HEK293 (cell line): ENCODE measurements around the gene EFCAB10.

Experiments
- EGR2 ChIP-seq: fragments of 450-650 bp; formaldehyde crosslinking; IDR thresholded peaks from 2 replicates; pipeline ENCODE4 v1.5.1; 2016; ENCODE audit warnings: low read depth, missing biosample characterization, missing genetic modification characterization
- IKZF3 ChIP-seq: fragments of 450-650 bp; IDR thresholded peaks from 2 replicates; pipeline ENCODE4 v1.5.0; 2018; ENCODE audit warnings: missing biosample characterization, mild to moderate bottlenecking, missing genetic modification characterization, moderate library complexity
- KLF8 ChIP-seq: fragments of 450-650 bp; formaldehyde crosslinking; IDR thresholded peaks from 2 replicates; pipeline ENCODE4 v1.5.1; 2016; ENCODE audit warnings: missing biosample characterization, missing genetic modification characterization
- MZF1 ChIP-seq: fragments of 450-650 bp; formaldehyde crosslinking; IDR thresholded peaks from 2 replicates; pipeline ENCODE4 v1.5.1; 2017; ENCODE audit warnings: missing biosample characterization, missing genetic modification characterization, borderline replicate concordance
- SP2 ChIP-seq: fragments of 450-650 bp; formaldehyde crosslinking; IDR thresholded peaks from 2 replicates; pipeline ENCODE4 v1.5.1; 2016; ENCODE audit warnings: missing biosample characterization, missing genetic modification characterization
- YY1 ChIP-seq: fragments of 450-650 bp; formaldehyde crosslinking; IDR thresholded peaks from 2 replicates; pipeline ENCODE4 v1.5.1; 2018; ENCODE audit warnings: missing biosample characterization, missing genetic modification characterization
- ZBTB17 ChIP-seq: fragments of 450-650 bp; formaldehyde crosslinking; IDR thresholded peaks from 2 replicates; pipeline ENCODE4 v1.5.1; 2016; ENCODE audit warnings: missing biosample characterization, missing genetic modification characterization
- ZNF121 ChIP-seq: fragments of 450-650 bp; formaldehyde crosslinking; IDR thresholded peaks from 2 replicates; pipeline ENCODE4 v1.5.1; 2016; ENCODE audit warnings: missing biosample characterization, missing genetic modification characterization
- ZNF140 ChIP-seq: fragments of 450-650 bp; formaldehyde crosslinking; IDR thresholded peaks from 2 replicates; pipeline ENCODE4 v1.5.1; 2016; ENCODE audit warnings: missing biosample characterization, missing genetic modification characterization
- ZNF146 ChIP-seq: fragments of 450-650 bp; formaldehyde crosslinking; IDR thresholded peaks from 2 replicates; pipeline ENCODE4 v1.5.1; 2016; ENCODE audit warnings: missing biosample characterization, missing genetic modification characterization
- ZNF2 ChIP-seq: fragments of 450-650 bp; formaldehyde crosslinking; IDR thresholded peaks from 2 replicates; pipeline ENCODE4 v1.5.1; 2016; ENCODE audit warnings: missing biosample characterization, missing genetic modification characterization
- ZNF223 ChIP-seq: fragments of 450-650 bp; formaldehyde crosslinking; IDR thresholded peaks from 2 replicates; pipeline ENCODE4 v1.5.1; 2016; ENCODE audit warnings: missing biosample characterization, missing genetic modification characterization
- ZNF335 ChIP-seq: fragments of 450-650 bp; formaldehyde crosslinking; conservative IDR thresholded peaks from 2 replicates; pipeline ENCODE4 v1.5.1; 2016; ENCODE audit warnings: missing biosample characterization, missing genetic modification characterization
- ZNF341 ChIP-seq: fragments of 450-650 bp; formaldehyde crosslinking; IDR thresholded peaks from 2 replicates; pipeline ENCODE4; 2016; ENCODE audit warnings: low read depth, missing biosample characterization, missing genetic modification characterization
- ZNF366 ChIP-seq: fragments of 450-650 bp; formaldehyde crosslinking; conservative IDR thresholded peaks from 2 replicates; pipeline ENCODE4 v1.5.1; 2016; ENCODE audit warnings: missing biosample characterization, missing genetic modification characterization
- ZNF391 ChIP-seq: fragments of 450-650 bp; formaldehyde crosslinking; IDR thresholded peaks from 2 replicates; pipeline ENCODE4 v1.5.1; 2016; ENCODE audit warnings: low read depth, missing biosample characterization, missing genetic modification characterization, borderline replicate concordance
- ZNF423 ChIP-seq: fragments of 450-650 bp; formaldehyde crosslinking; IDR thresholded peaks from 2 replicates; pipeline ENCODE4 v1.5.1; 2016; ENCODE audit warnings: missing biosample characterization, missing genetic modification characterization
- ZNF585B ChIP-seq: fragments of 450-650 bp; formaldehyde crosslinking; IDR thresholded peaks from 2 replicates; pipeline ENCODE4 v1.5.1; 2016; ENCODE audit warnings: missing biosample characterization, missing genetic modification characterization
- ZNF621 ChIP-seq: fragments of 450-650 bp; formaldehyde crosslinking; IDR thresholded peaks from 2 replicates; pipeline ENCODE4 v1.5.1; 2017; ENCODE audit warnings: missing biosample characterization, missing genetic modification characterization
- ZNF654 ChIP-seq: fragments of 450-650 bp; formaldehyde crosslinking; IDR thresholded peaks from 2 replicates; pipeline ENCODE4 v1.5.1; 2016; ENCODE audit warnings: low read depth, missing biosample characterization, missing genetic modification characterization
- ZNF660 ChIP-seq: fragments of 450-650 bp; IDR thresholded peaks from 2 replicates; pipeline ENCODE4 v1.5.1; 2018; ENCODE audit warnings: missing biosample characterization, mild to moderate bottlenecking, missing genetic modification characterization
- ZNF76 ChIP-seq: fragments of 450-650 bp; formaldehyde crosslinking; IDR thresholded peaks from 2 replicates; pipeline ENCODE4; 2016; ENCODE audit warnings: low read depth, missing biosample characterization, missing genetic modification characterization, borderline replicate concordance
- ZNF776 ChIP-seq: fragments of 450-650 bp; formaldehyde crosslinking; IDR thresholded peaks from 2 replicates; pipeline ENCODE4 v1.5.0; 2017; ENCODE audit warnings: missing biosample characterization, missing genetic modification characterization, borderline replicate concordance
- ZNF791 ChIP-seq: fragments of 450-650 bp; formaldehyde crosslinking; IDR thresholded peaks from 2 replicates; pipeline ENCODE4 v1.5.1; 2016; ENCODE audit warnings: missing biosample characterization, missing genetic modification characterization
- TF ChIP-seq, protein P1 (sequence below): fragments of 450-650 bp; IDR thresholded peaks from 2 replicates; pipeline ENCODE4 v1.5.1; 2018; ENCODE audit warnings: missing biosample characterization, mild to moderate bottlenecking, missing genetic modification characterization
- TF ChIP-seq, protein P2 (sequence below): fragments of 450-650 bp; formaldehyde crosslinking; IDR thresholded peaks from 2 replicates; pipeline ENCODE4 v1.5.1; 2016; ENCODE audit warnings: missing biosample characterization, missing genetic modification characterization
- TF ChIP-seq, protein P3 (sequence below): fragments of 450-650 bp; formaldehyde crosslinking; IDR thresholded peaks from 2 replicates; pipeline ENCODE4 v1.5.1; 2016; ENCODE audit warnings: missing biosample characterization, missing genetic modification characterization
- TF ChIP-seq, protein P4 (sequence below): fragments of 450-650 bp; formaldehyde crosslinking; IDR thresholded peaks from 2 replicates; pipeline ENCODE4 v1.5.1; 2016; ENCODE audit warnings: missing biosample characterization, missing genetic modification characterization
- TF ChIP-seq, protein P5 (sequence below): fragments of 450-650 bp; formaldehyde crosslinking; IDR thresholded peaks from 2 replicates; pipeline ENCODE4 v1.5.1; 2016; ENCODE audit warnings: missing biosample characterization, missing genetic modification characterization, low read depth
- TF ChIP-seq, protein P6 (sequence below): fragments of 450-650 bp; formaldehyde crosslinking; IDR thresholded peaks from 2 replicates; pipeline ENCODE4 v1.5.1; 2016; ENCODE audit warnings: missing biosample characterization, missing genetic modification characterization

EFCAB10 gene

DNA sequence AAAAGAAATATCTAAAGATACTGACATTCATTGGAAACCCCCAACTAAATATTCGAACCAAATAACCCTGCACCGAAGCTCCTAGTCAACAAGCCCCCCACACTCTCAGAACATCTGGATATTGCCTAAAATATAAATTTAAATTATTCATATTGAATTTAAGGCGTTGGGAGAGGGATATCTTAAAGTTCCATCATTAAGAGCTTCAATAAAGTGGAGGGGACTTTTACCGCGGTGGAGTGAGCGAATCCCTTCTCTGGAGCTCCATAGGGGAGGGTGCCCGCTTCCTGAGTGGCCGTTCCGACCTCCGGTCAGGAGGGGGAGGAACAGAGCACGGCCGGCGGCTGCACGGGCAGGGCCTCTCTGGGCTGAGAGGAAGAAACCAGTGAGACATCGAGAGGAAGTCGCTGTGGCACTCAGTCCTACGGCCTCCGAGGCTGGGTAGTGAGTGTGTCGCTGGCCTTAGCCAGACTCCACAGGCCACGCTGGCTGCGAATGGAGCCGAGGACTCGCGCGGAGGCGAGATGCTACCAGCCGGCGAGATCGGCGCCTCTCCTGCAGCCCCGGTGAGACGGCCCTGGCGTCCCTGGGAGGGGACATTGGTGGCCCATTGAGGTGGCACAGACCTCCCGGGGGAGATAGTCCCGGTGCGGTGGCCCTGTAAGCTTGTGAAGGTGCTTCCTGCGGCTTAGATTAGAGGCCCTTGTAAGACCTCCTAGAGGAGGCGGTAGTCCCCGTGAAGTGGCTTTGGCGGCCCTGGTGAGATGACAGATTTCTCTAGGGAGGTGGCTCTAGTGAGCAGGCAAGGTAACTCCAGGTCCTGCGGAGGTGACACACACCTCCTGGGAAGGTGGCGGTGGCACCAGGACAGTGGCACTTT is 49.3 kb downstream of the EFCAB10 start, which contains the start of gene RINT1 (continued):
- TF ChIP-seq, protein P1, sequence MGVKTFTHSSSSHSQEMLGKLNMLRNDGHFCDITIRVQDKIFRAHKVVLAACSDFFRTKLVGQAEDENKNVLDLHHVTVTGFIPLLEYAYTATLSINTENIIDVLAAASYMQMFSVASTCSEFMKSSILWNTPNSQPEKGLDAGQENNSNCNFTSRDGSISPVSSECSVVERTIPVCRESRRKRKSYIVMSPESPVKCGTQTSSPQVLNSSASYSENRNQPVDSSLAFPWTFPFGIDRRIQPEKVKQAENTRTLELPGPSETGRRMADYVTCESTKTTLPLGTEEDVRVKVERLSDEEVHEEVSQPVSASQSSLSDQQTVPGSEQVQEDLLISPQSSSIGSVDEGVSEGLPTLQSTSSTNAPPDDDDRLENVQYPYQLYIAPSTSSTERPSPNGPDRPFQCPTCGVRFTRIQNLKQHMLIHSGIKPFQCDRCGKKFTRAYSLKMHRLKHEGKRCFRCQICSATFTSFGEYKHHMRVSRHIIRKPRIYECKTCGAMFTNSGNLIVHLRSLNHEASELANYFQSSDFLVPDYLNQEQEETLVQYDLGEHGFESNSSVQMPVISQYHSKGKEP (tag by site-specific recombination): peak; percentile 35; the same call in 1 of the 2 replicates
- TF ChIP-seq ZBTB17 (tag by site-specific recombination): peak; percentile 77
- TF ChIP-seq SP2: peak; percentile 45
- TF ChIP-seq, protein P2, sequence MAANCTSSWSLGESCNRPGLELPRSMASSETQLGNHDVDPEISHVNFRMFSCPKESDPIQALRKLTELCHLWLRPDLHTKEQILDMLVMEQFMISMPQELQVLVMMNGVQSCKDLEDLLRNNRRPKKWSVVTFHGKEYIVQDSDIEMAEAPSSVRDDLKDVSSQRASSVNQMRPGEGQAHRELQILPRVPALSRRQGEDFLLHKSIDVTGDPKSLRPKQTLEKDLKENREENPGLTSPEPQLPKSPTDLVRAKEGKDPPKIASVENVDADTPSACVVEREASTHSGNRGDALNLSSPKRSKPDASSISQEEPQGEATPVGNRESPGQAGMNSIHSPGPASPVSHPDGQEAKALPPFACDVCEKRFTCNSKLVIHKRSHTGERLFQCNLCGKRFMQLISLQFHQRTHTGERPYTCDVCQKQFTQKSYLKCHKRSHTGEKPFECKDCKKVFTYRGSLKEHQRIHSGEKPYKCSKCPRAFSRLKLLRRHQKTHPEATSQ (tag by site-specific recombination): peak; percentile 46; the same call in 1 of the 2 replicates
- TF ChIP-seq, protein P3, sequence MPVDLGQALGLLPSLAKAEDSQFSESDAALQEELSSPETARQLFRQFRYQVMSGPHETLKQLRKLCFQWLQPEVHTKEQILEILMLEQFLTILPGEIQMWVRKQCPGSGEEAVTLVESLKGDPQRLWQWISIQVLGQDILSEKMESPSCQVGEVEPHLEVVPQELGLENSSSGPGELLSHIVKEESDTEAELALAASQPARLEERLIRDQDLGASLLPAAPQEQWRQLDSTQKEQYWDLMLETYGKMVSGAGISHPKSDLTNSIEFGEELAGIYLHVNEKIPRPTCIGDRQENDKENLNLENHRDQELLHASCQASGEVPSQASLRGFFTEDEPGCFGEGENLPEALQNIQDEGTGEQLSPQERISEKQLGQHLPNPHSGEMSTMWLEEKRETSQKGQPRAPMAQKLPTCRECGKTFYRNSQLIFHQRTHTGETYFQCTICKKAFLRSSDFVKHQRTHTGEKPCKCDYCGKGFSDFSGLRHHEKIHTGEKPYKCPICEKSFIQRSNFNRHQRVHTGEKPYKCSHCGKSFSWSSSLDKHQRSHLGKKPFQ (tag by site-specific recombination): no peak
- TF ChIP-seq, protein P4, sequence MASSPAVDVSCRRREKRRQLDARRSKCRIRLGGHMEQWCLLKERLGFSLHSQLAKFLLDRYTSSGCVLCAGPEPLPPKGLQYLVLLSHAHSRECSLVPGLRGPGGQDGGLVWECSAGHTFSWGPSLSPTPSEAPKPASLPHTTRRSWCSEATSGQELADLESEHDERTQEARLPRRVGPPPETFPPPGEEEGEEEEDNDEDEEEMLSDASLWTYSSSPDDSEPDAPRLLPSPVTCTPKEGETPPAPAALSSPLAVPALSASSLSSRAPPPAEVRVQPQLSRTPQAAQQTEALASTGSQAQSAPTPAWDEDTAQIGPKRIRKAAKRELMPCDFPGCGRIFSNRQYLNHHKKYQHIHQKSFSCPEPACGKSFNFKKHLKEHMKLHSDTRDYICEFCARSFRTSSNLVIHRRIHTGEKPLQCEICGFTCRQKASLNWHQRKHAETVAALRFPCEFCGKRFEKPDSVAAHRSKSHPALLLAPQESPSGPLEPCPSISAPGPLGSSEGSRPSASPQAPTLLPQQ (tag by site-specific recombination): peak; percentile 83
- TF ChIP-seq YY1: peak; percentile 56
- peak; percentile 93 for TF ChIP-seq ZNF660 (tag by site-specific recombination)
- TF ChIP-seq ZNF341 (tag by site-specific recombination): peak; percentile 97
- TF ChIP-seq, protein P5, sequence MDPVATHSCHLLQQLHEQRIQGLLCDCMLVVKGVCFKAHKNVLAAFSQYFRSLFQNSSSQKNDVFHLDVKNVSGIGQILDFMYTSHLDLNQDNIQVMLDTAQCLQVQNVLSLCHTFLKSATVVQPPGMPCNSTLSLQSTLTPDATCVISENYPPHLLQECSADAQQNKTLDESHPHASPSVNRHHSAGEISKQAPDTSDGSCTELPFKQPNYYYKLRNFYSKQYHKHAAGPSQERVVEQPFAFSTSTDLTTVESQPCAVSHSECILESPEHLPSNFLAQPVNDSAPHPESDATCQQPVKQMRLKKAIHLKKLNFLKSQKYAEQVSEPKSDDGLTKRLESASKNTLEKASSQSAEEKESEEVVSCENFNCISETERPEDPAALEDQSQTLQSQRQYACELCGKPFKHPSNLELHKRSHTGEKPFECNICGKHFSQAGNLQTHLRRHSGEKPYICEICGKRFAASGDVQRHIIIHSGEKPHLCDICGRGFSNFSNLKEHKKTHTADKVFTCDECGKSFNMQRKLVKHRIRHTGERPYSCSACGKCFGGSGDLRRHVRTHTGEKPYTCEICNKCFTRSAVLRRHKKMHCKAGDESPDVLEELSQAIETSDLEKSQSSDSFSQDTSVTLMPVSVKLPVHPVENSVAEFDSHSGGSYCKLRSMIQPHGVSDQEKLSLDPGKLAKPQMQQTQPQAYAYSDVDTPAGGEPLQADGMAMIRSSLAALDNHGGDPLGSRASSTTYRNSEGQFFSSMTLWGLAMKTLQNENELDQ: no peak
- no peak for TF ChIP-seq ZNF223 (tag by site-specific recombination)
- no peak for TF ChIP-seq ZNF776 (tag by site-specific recombination)
- TF ChIP-seq ZNF585B (tag by site-specific recombination): 0 out of 2 replicates have a peak, but pooled peaks have one; percentile 6
- peak; percentile 91 for TF ChIP-seq MZF1 (tag by site-specific recombination)
- peak; percentile 91 for TF ChIP-seq ZNF2 (tag by site-specific recombination)
- TF ChIP-seq ZNF621: no peak
- peak; percentile 70 for TF ChIP-seq ZNF335
- 0 out of 2 replicates have a peak, but pooled peaks have one; percentile 10 for TF ChIP-seq ZNF121 (tag by site-specific recombination)
- peak; percentile 18; the same call in 1 of the 2 replicates for TF ChIP-seq ZNF366 (tag by site-specific recombination)
- no peak for TF ChIP-seq ZNF791 (tag by site-specific recombination)
- peak; percentile 68; the same call in 1 of the 2 replicates for TF ChIP-seq ZNF391
- no peak for TF ChIP-seq ZNF423 (tag by site-specific recombination)
- TF ChIP-seq ZNF146 (tag by site-specific recombination): no peak
- 0 out of 2 replicates have a peak, but pooled peaks have one; percentile 60 for TF ChIP-seq IKZF3
- TF ChIP-seq ZNF76 (tag by site-specific recombination): peak; percentile 54; the same call in 1 of the 2 replicates
- no peak for TF ChIP-seq ZNF140
- no peak for TF ChIP-seq EGR2
- TF ChIP-seq, protein P6, sequence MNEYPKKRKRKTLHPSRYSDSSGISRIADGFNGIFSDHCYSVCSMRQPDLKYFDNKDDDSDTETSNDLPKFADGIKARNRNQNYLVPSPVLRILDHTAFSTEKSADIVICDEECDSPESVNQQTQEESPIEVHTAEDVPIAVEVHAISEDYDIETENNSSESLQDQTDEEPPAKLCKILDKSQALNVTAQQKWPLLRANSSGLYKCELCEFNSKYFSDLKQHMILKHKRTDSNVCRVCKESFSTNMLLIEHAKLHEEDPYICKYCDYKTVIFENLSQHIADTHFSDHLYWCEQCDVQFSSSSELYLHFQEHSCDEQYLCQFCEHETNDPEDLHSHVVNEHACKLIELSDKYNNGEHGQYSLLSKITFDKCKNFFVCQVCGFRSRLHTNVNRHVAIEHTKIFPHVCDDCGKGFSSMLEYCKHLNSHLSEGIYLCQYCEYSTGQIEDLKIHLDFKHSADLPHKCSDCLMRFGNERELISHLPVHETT (tag by site-specific recombination): peak; percentile 73; the same call in 1 of the 2 replicates
- TF ChIP-seq ZNF654 (tag by site-specific recombination): peak; percentile 61
- no peak for TF ChIP-seq KLF8 (tag by site-specific recombination)
